Measurements from ENCODE around the gene GRPEL1.

GRCh38 chr4:7116705-7117104, 48.8 kb upstream of the GRPEL1 start:
- no peak for TF ChIP-seq CTCF (conservative IDR thresholded peaks at IDR 0.05)
- TF ChIP-seq EZH2 (IDR thresholded peaks at IDR 0.05; ENCODE audit: low read depth) = no peak
